Posterior vena cava (tissue), 2 donors: ENCODE data around the gene SLC35E2B. TPM values are rescaled to one million over a fixed set of nuclear protein-coding genes. Genes with fewer than 3 reads are reported as not detected.
A peak's percentile ranks its signal among the peaks of the same experiment; 100 is the strongest.
"Not testable (repeated sequence)": the region's sequence is repeated elsewhere in the genome, so short reads cannot be mapped to it uniquely, and the experiment has no call there.

Source experiments
- DNase-seq: peaks from one replicate; pipeline ENCODE4 v3.0.0-alpha.2; 2020; ENCODE audit warnings: low spot score
- intact Hi-C, 2 donors: fragments of 100-400 bp; cut with DNase I; formaldehyde crosslinking; loops; one replicate each; pipeline versions ENCODE4 v1.14.1 to v1.14.2; 2022 to 2023
- total RNA-seq, 2 donors: library from RNA; stranded (reverse); fragmentation: NEBNext Ultra II Directional; extraction: Animal tissue kit (Norgen Biotek cat#: 25700); gene quantifications; one replicate each; pipeline ENCODE4 v1.2.1, GENCODE V29; 2021
- donor health status: DM: yes; HTN: yes; CAD: no.
- donor health status: DM: yes; HTN: yes; CAD: no.

Gene SLC35E2B
- total RNA-seq, 2 donors from 2014 or later = 20.7 to 27.7 TPM

- DNase-seq, intact Hi-C loops: not testable (repeated sequence)
Observed at GRCh38 chr1:1705623-1706022, 13.0 kb upstream of the SLC35E2B start.

- intact Hi-C loops, DNase-seq: not testable (repeated sequence)
Observed at GRCh38 chr1:1704284-1704957, 11.8 kb upstream of the SLC35E2B start.

- no peak for DNase-seq
- intact Hi-C loops = no loop called here
Observed at GRCh38 chr1:1703796-1704195, 11.2 kb upstream of the SLC35E2B start.

- intact Hi-C loops, DNase-seq: not testable (repeated sequence)
Observed at GRCh38 chr1:1702506-1702905, 9.9 kb upstream of the SLC35E2B start.

- intact Hi-C loops, DNase-seq: not testable (repeated sequence)
Observed at GRCh38 chr1:1700557-1700956, 8.0 kb upstream of the SLC35E2B start.

GRCh38 chr1:1700067-1700466 lies 7.5 kb upstream of the SLC35E2B start:
- intact Hi-C loops, DNase-seq: not testable (repeated sequence)

GRCh38 chr1:1699061-1699460 lies 6.5 kb upstream of the SLC35E2B start:
- DNase-seq, intact Hi-C loops: not testable (repeated sequence)

GRCh38 chr1:1697358-1698183 lies 5.0 kb upstream of the SLC35E2B start:
- intact Hi-C loops = not testable (repeated sequence)

GRCh38 chr1:1696431-1697357 lies 4.1 kb upstream of the SLC35E2B start:
- intact Hi-C loops, DNase-seq: not testable (repeated sequence)

More at GRCh38 chr1:1697358-1698183, 5.0 kb upstream of the SLC35E2B start:
- not testable (repeated sequence) for DNase-seq

- intact Hi-C loops = not testable (repeated sequence)
- peak; percentile 88 for DNase-seq
Observed at GRCh38 chr1:1692324-1692713, 276 bp downstream of the SLC35E2B start.

GRCh38 chr1:1691443-1691842 lies 1.2 kb downstream of the SLC35E2B start:
- DNase-seq = peak; percentile 10
- intact Hi-C loops = not testable (repeated sequence)

GRCh38 chr1:1689526-1689925 lies 3.1 kb downstream of the SLC35E2B start:
- DNase-seq, intact Hi-C loops: not testable (repeated sequence)

GRCh38 chr1:1687846-1688245 lies 4.7 kb downstream of the SLC35E2B start:
- intact Hi-C loops = no loop called here
- DNase-seq = peak; percentile 67

GRCh38 chr1:1684031-1684681 lies 8.4 kb downstream of the SLC35E2B start:
- DNase-seq = peak; percentile 72
- intact Hi-C loops = no loop called here

GRCh38 chr1:1683104-1683905 lies 9.3 kb downstream of the SLC35E2B start:
- peak; percentile 37 for DNase-seq
- intact Hi-C loops = no loop called here

- peak; percentile 49 for DNase-seq
- intact Hi-C loops = no loop called here
Observed at GRCh38 chr1:1680912-1681273, 11.7 kb downstream of the SLC35E2B start.

- intact Hi-C loops = no loop called here
- peak; percentile 34 for DNase-seq
Observed at GRCh38 chr1:1680031-1680911, 12.3 kb downstream of the SLC35E2B start.
